Mucosa of stomach (tissue), 1 donor: Measurements from ENCODE around the gene QSOX2.

Experiments
- H3K27me3 ChIP-seq: one replicate; pipeline ENCODE4 v1.7.0; 2013; ENCODE audit warnings: mild to moderate bottlenecking, low read length; ENCODE audit not compliant: control insufficient read depth, insufficient read depth
- H3K36me3 ChIP-seq: one replicate; pipeline ENCODE4 v1.7.0; 2013; ENCODE audit warnings: low read length; ENCODE audit not compliant: control insufficient read depth, insufficient read depth
- H3K4me1 ChIP-seq: one replicate; pipeline ENCODE4 v1.7.0; 2013; ENCODE audit warnings: mild to moderate bottlenecking, low read length; ENCODE audit not compliant: control insufficient read depth, insufficient read depth
- H3K4me3 ChIP-seq: one replicate; pipeline ENCODE4 v1.7.0; 2013; ENCODE audit warnings: low read length
- H3K9ac ChIP-seq: one replicate; pipeline ENCODE4 v1.7.0; 2013; ENCODE audit warnings: mild to moderate bottlenecking, low read length, moderate library complexity
- H3K9me3 ChIP-seq: one replicate; pipeline ENCODE4 v1.7.0; 2013; ENCODE audit warnings: mild to moderate bottlenecking, low read length, moderate library complexity; ENCODE audit not compliant: control insufficient read depth
- donor health status: Pancreatic carcinoma.

Gene QSOX2

GRCh38 chr9:136287960-136288753 lies 42.5 kb upstream of the QSOX2 start:
- no peak overlapping the region for H3K9ac ChIP-seq
- no peaks in the 10 kb centered on the region for H3K9me3 ChIP-seq
- no peak overlapping the region for H3K4me3 ChIP-seq
- peaks cover 16% of the 10 kb centered on the region for H3K4me1 ChIP-seq
- H3K27me3 ChIP-seq = no peaks in the 10 kb centered on the region
- no peaks in the 10 kb centered on the region for H3K36me3 ChIP-seq

GRCh38 chr9:136286987-136287379 lies 41.4 kb upstream of the QSOX2 start:
- H3K9me3 ChIP-seq = no peaks in the 10 kb centered on the region
- no peaks in the 10 kb centered on the region for H3K36me3 ChIP-seq
- peaks cover 12% of the 10 kb centered on the region for H3K4me1 ChIP-seq
- peaks cover 8% of the 10 kb centered on the region for H3K27me3 ChIP-seq
- no peak overlapping the region for H3K4me3 ChIP-seq
- H3K9ac ChIP-seq = no peak overlapping the region

GRCh38 chr9:136286359-136286986 lies 40.9 kb upstream of the QSOX2 start:
- H3K9me3 ChIP-seq = no peaks in the 10 kb centered on the region
- H3K4me3 ChIP-seq = no peak overlapping the region
- H3K4me1 ChIP-seq = peaks cover 13% of the 10 kb centered on the region
- no peak overlapping the region for H3K9ac ChIP-seq
- no peaks in the 10 kb centered on the region for H3K36me3 ChIP-seq
- H3K27me3 ChIP-seq = peaks cover 10% of the 10 kb centered on the region

- H3K9ac ChIP-seq = no peak overlapping the region
- no peaks in the 10 kb centered on the region for H3K9me3 ChIP-seq
- no peak overlapping the region for H3K4me3 ChIP-seq
- peaks cover 10% of the 10 kb centered on the region for H3K27me3 ChIP-seq
- H3K4me1 ChIP-seq = peaks cover 13% of the 10 kb centered on the region
- no peaks in the 10 kb centered on the region for H3K36me3 ChIP-seq
Observed at GRCh38 chr9:136285501-136286358, 40.1 kb upstream of the QSOX2 start.

GRCh38 chr9:136284951-136285350 lies 39.3 kb upstream of the QSOX2 start:
- Histone ChIP-seq H3K9ac (no peak overlapping the region), H3K9me3 (no peaks in the 10 kb centered on the region), H3K36me3 (no peaks in the 10 kb centered on the region), H3K27me3 (peaks cover 10% of the 10 kb centered on the region), H3K4me1 (peaks cover 13% of the 10 kb centered on the region), H3K4me3 (no peak overlapping the region)

- H3K4me3 ChIP-seq = no peak overlapping the region
- H3K9ac ChIP-seq = no peak overlapping the region
- H3K4me1 ChIP-seq = peaks cover 13% of the 10 kb centered on the region
- H3K9me3 ChIP-seq = no peaks in the 10 kb centered on the region
- peaks cover 10% of the 10 kb centered on the region for H3K27me3 ChIP-seq
- H3K36me3 ChIP-seq = no peaks in the 10 kb centered on the region
Observed at GRCh38 chr9:136284311-136284710, 38.7 kb upstream of the QSOX2 start.

GRCh38 chr9:136283291-136284235 lies 38.0 kb upstream of the QSOX2 start:
- no peak overlapping the region for H3K4me3 ChIP-seq
- no peaks in the 10 kb centered on the region for H3K9me3 ChIP-seq
- no peaks in the 10 kb centered on the region for H3K36me3 ChIP-seq
- H3K4me1 ChIP-seq = peaks cover 13% of the 10 kb centered on the region
- peaks cover 10% of the 10 kb centered on the region for H3K27me3 ChIP-seq
- peak overlapping the region; percentile 28 for H3K9ac ChIP-seq

- Histone ChIP-seq H3K9ac (no peak overlapping the region), H3K36me3 (no peaks in the 10 kb centered on the region), H3K27me3 (peaks cover 10% of the 10 kb centered on the region), H3K9me3 (no peaks in the 10 kb centered on the region), H3K4me3 (no peak overlapping the region), H3K4me1 (peaks cover 13% of the 10 kb centered on the region)
Observed at GRCh38 chr9:136282272-136282861, 36.8 kb upstream of the QSOX2 start.

- Histone ChIP-seq H3K4me3 (no peak overlapping the region), H3K9me3 (no peaks in the 10 kb centered on the region), H3K4me1 (peaks cover 13% of the 10 kb centered on the region), H3K27me3 (peaks cover 10% of the 10 kb centered on the region), H3K36me3 (no peaks in the 10 kb centered on the region), H3K9ac (no peak overlapping the region)
Observed at GRCh38 chr9:136281421-136282271, 36.0 kb upstream of the QSOX2 start.

GRCh38 chr9:136280535-136281315 lies 35.1 kb upstream of the QSOX2 start:
- Histone ChIP-seq H3K36me3 (no peaks in the 10 kb centered on the region), H3K27me3 (peaks cover 10% of the 10 kb centered on the region), H3K9ac (no peak overlapping the region), H3K9me3 (no peaks in the 10 kb centered on the region), H3K4me3 (no peak overlapping the region), H3K4me1 (peaks cover 13% of the 10 kb centered on the region)
